Lower leg skin (tissue), 3 donors: Measurements from ENCODE around the gene CCR3.

Source experiments
- POLR2A ChIP-seq, 2 donors: fragments of 450-650 bp; IDR thresholded peaks; one replicate each; pipeline ENCODE4 v1.6.1; 2016 to 2017; ENCODE audit warnings: antibody characterized with exemption in 2 of 2, mild to moderate bottlenecking in 1 of 2, moderate library complexity in 1 of 2
- TF ChIP-seq, protein P1 (sequence below), 3 donors: fragments of 450-650 bp; IDR thresholded peaks; one replicate each; pipeline ENCODE4 v1.5.1; 2016; ENCODE audit warnings: antibody characterized with exemption in 3 of 3, mild to moderate bottlenecking in 3 of 3, moderate library complexity in 2 of 3

DNA sequence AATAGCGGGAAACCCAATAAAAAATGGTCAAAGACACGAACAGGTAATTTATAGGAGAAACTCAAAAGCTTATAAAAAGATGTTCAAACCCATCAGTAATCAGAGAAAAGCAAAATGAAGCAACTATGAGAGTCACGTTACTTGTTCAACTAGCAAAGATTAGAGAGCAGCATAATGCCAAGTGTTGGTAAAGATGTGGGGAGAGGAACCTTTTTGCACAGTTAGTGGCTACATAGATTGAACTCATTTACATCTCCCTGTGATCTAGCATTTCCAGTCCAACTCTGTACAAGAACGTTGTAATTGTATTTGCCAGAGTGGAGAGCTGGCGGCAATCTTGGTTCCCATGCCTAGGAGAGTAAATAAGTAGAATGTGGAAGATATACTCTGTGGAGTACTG, 49.3 kb upstream of the CCR3 start:
- no peak for TF ChIP-seq POLR2A (IDR thresholded peaks at IDR 0.05)
- TF ChIP-seq, protein P1, sequence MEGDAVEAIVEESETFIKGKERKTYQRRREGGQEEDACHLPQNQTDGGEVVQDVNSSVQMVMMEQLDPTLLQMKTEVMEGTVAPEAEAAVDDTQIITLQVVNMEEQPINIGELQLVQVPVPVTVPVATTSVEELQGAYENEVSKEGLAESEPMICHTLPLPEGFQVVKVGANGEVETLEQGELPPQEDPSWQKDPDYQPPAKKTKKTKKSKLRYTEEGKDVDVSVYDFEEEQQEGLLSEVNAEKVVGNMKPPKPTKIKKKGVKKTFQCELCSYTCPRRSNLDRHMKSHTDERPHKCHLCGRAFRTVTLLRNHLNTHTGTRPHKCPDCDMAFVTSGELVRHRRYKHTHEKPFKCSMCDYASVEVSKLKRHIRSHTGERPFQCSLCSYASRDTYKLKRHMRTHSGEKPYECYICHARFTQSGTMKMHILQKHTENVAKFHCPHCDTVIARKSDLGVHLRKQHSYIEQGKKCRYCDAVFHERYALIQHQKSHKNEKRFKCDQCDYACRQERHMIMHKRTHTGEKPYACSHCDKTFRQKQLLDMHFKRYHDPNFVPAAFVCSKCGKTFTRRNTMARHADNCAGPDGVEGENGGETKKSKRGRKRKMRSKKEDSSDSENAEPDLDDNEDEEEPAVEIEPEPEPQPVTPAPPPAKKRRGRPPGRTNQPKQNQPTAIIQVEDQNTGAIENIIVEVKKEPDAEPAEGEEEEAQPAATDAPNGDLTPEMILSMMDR (IDR thresholded peaks at IDR 0.05) = no peak
